SU-DHL-6 (cell line): ENCODE results near the gene ACRBP.

Source experiments
- H2AFZ ChIP-seq: fragments of 200-600 bp; sonication (generic); 2 replicates; pipeline ENCODE4 v1.6.1; 2014; ENCODE audit warnings: low read depth, mild to moderate bottlenecking, moderate library complexity, mixed read lengths, antibody characterized with exemption, low read length; ENCODE audit not compliant: severe bottlenecking
- H3F3A ChIP-seq: fragments of 200-600 bp; shearing (Covaris generic); 2 replicates; pipeline ENCODE4 v1.6.0; 2016; ENCODE audit warnings: antibody characterized with exemption, mild to moderate bottlenecking; ENCODE audit not compliant: insufficient read depth
- H3K27ac ChIP-seq: fragments of 200-600 bp; sonication (generic); 2 replicates; pipeline ENCODE4 v1.5.1; 2016; ENCODE audit warnings: low read depth, mild to moderate bottlenecking, low read length, moderate library complexity, mixed read lengths
- H3K27me3 ChIP-seq: fragments of 200-600 bp; sonication (generic), shearing (Covaris generic); 2 replicates; pipeline ENCODE4 v1.6.0; 2014; ENCODE audit warnings: mild to moderate bottlenecking, low read length
- H3K36me3 ChIP-seq: fragments of 200-600 bp; sonication (generic); 2 replicates; pipeline ENCODE4 v1.6.1; 2014; ENCODE audit warnings: mild to moderate bottlenecking, low read length, mixed read lengths
- H3K4me2 ChIP-seq: fragments of 300-600, 200-600 bp; shearing (Covaris generic), sonication (generic); 2 replicates; pipeline ENCODE4 v1.6.0; 2014; ENCODE audit warnings: low read length, low read depth, mild to moderate bottlenecking; ENCODE audit not compliant: poor library complexity, severe bottlenecking
- H3K4me3 ChIP-seq: fragments of 200-600 bp; sonication (generic); 2 replicates; pipeline ENCODE4 v1.5.1; 2014; ENCODE audit warnings: antibody characterized with exemption, low read length, mild to moderate bottlenecking, mixed read lengths; ENCODE audit not compliant: insufficient read depth, poor library complexity, severe bottlenecking
- H3K79me2 ChIP-seq: fragments of 200-600 bp; sonication (generic); 2 replicates; pipeline ENCODE4 v1.6.1; 2014; ENCODE audit warnings: mild to moderate bottlenecking, low read length, moderate library complexity; ENCODE audit not compliant: insufficient read depth
- H3K9ac ChIP-seq: fragments of 200-600 bp; sonication (generic); 2 replicates; pipeline ENCODE4 v1.7.0; 2014; ENCODE audit warnings: mild to moderate bottlenecking, low read length
- H3K9me2 ChIP-seq: fragments of 200-600 bp; sonication (generic); replicated peaks from 2 replicates; pipeline ENCODE4 v1.6.1; 2014; ENCODE audit warnings: low read length; ENCODE audit not compliant: insufficient read depth
- H3K9me3 ChIP-seq: fragments of 200-600 bp; sonication (generic); 2 replicates; pipeline ENCODE4 v1.6.1; 2014; ENCODE audit warnings: low read length, mixed read lengths; ENCODE audit not compliant: insufficient read depth
- H4K20me1 ChIP-seq: fragments of 200-600 bp; sonication (generic); 2 replicates; pipeline ENCODE4 v1.6.1; 2014; ENCODE audit warnings: low read depth, mild to moderate bottlenecking, antibody characterized with exemption, low read length, moderate library complexity, mixed read lengths
- EZH2phosphoT487 ChIP-seq: fragments of 200-600 bp; sonication (generic), shearing (Covaris generic); conservative IDR thresholded peaks from 2 replicates; pipeline ENCODE4 v1.6.1; 2018; ENCODE audit warnings: mild to moderate bottlenecking, antibody characterized with exemption, low read length, moderate library complexity, mixed read lengths
- TF ChIP-seq, protein P1 (sequence below): fragments of 200-600 bp; sonication (generic); IDR thresholded peaks from one replicate; pipeline ENCODE4 v1.5.1; 2017; ENCODE audit warnings: antibody characterized with exemption, mild to moderate bottlenecking, low read length, moderate library complexity; ENCODE audit not compliant: insufficient read depth, poor library complexity, severe bottlenecking

ACRBP gene

DNA sequence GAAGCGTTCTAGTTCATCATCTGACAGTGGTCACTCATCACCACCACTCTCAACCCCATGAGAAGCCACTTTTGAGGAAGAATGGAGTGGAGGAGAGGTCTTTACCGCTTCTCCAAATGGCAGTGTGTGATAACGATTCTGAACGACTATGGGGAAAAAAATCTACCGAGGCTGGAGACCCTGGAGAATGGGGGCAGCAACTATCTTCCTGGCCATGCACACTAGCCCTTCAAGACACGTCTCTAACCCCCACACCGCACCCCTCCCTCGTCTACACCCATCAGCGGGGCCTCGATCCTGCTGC, 15.3 kb upstream of the ACRBP start:
- Histone ChIP-seq H3K4me3 (peak overlapping the region; percentile 87), H3K4me2 (peak overlapping the region; percentile 91), H3K79me2 (peaks cover 10% of the 10 kb centered on the region; the same call in 1 of the 2 replicates), H2AFZ (peak overlapping the region; percentile 61), H3K9me2 (no peaks in the 10 kb centered on the region), H3K27me3 (no peaks in the 10 kb centered on the region), H3K9me3 (no peaks in the 10 kb centered on the region), H3K27ac (no peak overlapping the region), H4K20me1 (no peaks in the 10 kb centered on the region), H3F3A (peaks cover 22% of the 10 kb centered on the region), H3K36me3 (no peaks in the 10 kb centered on the region), H3K9ac (peak overlapping the region; percentile 60)
- no peak for TF ChIP-seq EZH2phosphoT487
- TF ChIP-seq, protein P1, sequence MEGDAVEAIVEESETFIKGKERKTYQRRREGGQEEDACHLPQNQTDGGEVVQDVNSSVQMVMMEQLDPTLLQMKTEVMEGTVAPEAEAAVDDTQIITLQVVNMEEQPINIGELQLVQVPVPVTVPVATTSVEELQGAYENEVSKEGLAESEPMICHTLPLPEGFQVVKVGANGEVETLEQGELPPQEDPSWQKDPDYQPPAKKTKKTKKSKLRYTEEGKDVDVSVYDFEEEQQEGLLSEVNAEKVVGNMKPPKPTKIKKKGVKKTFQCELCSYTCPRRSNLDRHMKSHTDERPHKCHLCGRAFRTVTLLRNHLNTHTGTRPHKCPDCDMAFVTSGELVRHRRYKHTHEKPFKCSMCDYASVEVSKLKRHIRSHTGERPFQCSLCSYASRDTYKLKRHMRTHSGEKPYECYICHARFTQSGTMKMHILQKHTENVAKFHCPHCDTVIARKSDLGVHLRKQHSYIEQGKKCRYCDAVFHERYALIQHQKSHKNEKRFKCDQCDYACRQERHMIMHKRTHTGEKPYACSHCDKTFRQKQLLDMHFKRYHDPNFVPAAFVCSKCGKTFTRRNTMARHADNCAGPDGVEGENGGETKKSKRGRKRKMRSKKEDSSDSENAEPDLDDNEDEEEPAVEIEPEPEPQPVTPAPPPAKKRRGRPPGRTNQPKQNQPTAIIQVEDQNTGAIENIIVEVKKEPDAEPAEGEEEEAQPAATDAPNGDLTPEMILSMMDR: no peak

DNA sequence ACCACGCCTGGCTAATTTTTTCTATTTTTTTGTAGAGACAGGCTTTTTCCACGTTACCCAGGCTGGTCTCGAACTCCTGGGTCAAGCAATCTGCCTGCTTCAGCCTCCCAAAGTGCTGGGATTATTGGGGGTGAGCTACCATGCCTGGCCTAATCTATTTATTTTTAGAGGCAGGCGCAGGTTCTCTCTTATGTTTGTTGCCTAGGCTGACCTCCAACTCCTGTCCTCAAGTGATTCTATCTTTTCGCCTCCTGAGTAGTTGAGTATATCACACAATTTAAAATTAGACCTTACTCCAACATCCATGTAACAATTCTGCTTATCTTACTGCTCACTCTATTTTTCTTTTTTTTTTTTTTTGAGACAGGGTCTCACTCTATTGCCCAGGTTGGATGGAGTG, 6.8 kb upstream of the ACRBP start:
- no peaks in the 10 kb centered on the region for H3K27me3 ChIP-seq

DNA sequence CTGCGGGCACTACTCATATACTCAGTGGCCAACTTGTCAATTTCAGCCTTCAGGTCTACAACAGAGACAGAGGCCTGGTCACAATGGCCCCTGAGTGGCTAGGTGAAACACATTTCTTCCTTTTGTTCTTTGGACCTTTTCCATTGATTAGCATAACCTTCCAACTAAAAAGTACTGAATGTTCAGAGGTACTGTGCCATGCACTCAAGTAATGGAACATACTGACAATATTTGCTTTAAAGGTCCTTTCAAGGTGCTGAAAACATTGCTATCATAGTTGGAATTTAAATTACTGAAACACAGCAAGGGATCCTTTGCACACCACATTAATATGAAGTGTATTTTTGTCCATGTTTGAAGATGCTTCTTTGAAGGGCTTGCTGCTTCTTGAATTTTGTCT, 6.1 kb upstream of the ACRBP start:
- Histone ChIP-seq H3K4me3 (no peak overlapping the region), H3K79me2 (no peaks in the 10 kb centered on the region), H4K20me1 (no peaks in the 10 kb centered on the region), H3K27me3 (no peaks in the 10 kb centered on the region), H3F3A (peaks cover 3% of the 10 kb centered on the region; the same call in 1 of the 2 replicates), H2AFZ (no peak overlapping the region), H3K4me2 (no peak overlapping the region), H3K36me3 (no peaks in the 10 kb centered on the region), H3K9me3 (no peaks in the 10 kb centered on the region), H3K9me2 (no peaks in the 10 kb centered on the region), H3K27ac (no peak overlapping the region), H3K9ac (no peak overlapping the region)
- no peak for TF ChIP-seq EZH2phosphoT487
- TF ChIP-seq, protein P1: no peak

More for the DNA sequence above, 6.8 kb upstream of the ACRBP start:
- no peak overlapping the region for H3K9ac ChIP-seq
- H3K27ac ChIP-seq: no peak overlapping the region
- no peak for TF ChIP-seq EZH2phosphoT487
- TF ChIP-seq, protein P1: no peak
- H3K4me2 ChIP-seq: no peak overlapping the region
- no peak overlapping the region for H2AFZ ChIP-seq
- no peaks in the 10 kb centered on the region for H3K9me3 ChIP-seq
- no peak overlapping the region for H3K4me3 ChIP-seq
- no peaks in the 10 kb centered on the region for H4K20me1 ChIP-seq
- no peaks in the 10 kb centered on the region for H3K36me3 ChIP-seq
- no peaks in the 10 kb centered on the region for H3K79me2 ChIP-seq
- H3K9me2 ChIP-seq: no peaks in the 10 kb centered on the region
- H3F3A ChIP-seq: 0 out of 2 replicates have a peak, but pooled peaks cover 3% of the 10 kb centered on the region
